Heart left ventricle (tissue), 13 donors: ENCODE data around the gene PDZD7.

Source experiments
- POLR2A ChIP-seq, 2 donors: fragments of 450-650 bp; IDR thresholded peaks; one replicate each; pipeline ENCODE4 v1.6.1; 2017; ENCODE audit warnings: antibody characterized with exemption in 2 of 2, mild to moderate bottlenecking in 2 of 2, moderate library complexity in 2 of 2
- TF ChIP-seq, protein P1 (sequence below), 12 donors: fragments of 200-600 bp; sonication (generic) in 4 of 12; IDR thresholded peaks; one replicate each; pipeline versions ENCODE4 v1.5.0 to v1.8.0; 2018 to 2022; ENCODE audit warnings: antibody characterized with exemption in 12 of 12, mild to moderate bottlenecking in 5 of 12
- donor health status: ischemic (EF 13 %, LVEDD 7.1; RV severe dilation, severe dysfunction).
- donor health status: DM: no; HTN: yes; CAD: no.
- donor health status: DM: no; HTN: no; CAD: no.
- donor health status: ischemic (EF 25% LVEDD 6.9; RV normal size, moderate dysfunction).
- donor health status: ischemic (EF 25% LVEDD 5.7; RV mildly dilated, moderate dysfunction).
- donor health status: ischemic (EF 35%, LVEDD 5.7; RV mildly dilated, moderate dysfunction).
- donor health status: nonischemic (EF 11% LVEDD 7.7; RV severe dilation, severe dysfunction).
- donor health status: DM: yes; HTN: yes; CAD: no.
- donor health status: PGD.
- donor health status: ischemic (EF 29% LVEDD 5.4; RV normal size, mild dysfunction).
- donor health status: nonischemic (EF 23%, LVEDD 6.1; RV moderate dilation, normal function).

GRCh38 chr10:101060951-101061623, 30.2 kb upstream of the PDZD7 start:
- TF ChIP-seq, protein P1, sequence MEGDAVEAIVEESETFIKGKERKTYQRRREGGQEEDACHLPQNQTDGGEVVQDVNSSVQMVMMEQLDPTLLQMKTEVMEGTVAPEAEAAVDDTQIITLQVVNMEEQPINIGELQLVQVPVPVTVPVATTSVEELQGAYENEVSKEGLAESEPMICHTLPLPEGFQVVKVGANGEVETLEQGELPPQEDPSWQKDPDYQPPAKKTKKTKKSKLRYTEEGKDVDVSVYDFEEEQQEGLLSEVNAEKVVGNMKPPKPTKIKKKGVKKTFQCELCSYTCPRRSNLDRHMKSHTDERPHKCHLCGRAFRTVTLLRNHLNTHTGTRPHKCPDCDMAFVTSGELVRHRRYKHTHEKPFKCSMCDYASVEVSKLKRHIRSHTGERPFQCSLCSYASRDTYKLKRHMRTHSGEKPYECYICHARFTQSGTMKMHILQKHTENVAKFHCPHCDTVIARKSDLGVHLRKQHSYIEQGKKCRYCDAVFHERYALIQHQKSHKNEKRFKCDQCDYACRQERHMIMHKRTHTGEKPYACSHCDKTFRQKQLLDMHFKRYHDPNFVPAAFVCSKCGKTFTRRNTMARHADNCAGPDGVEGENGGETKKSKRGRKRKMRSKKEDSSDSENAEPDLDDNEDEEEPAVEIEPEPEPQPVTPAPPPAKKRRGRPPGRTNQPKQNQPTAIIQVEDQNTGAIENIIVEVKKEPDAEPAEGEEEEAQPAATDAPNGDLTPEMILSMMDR (IDR thresholded peaks at IDR 0.05) = no peak
- TF ChIP-seq POLR2A (IDR thresholded peaks at IDR 0.05) = peak in 1 of 2 donors; percentile 64
